ENCODE data around the gene CXCL9.

DNA sequence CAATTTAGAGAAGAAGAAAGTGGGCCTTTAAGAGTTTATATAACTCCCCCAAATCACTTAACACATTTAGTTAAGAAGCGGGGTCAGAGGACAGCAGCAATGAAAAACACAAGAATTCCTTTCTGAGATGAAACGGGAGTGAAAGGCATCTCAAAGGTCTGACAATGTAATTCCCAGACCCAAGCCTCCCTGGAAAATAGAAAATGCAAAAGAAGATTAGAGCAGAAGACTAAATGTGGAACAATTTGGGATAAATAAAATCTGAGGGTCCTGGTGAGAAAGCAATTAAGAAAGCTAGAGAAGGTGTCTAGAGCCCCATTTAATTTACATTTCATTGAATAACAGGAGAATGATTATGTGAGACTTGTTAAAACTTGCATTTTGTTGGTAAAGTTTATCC is 48.1 kb upstream of the CXCL9 start:
- TF ChIP-seq, protein P1, sequence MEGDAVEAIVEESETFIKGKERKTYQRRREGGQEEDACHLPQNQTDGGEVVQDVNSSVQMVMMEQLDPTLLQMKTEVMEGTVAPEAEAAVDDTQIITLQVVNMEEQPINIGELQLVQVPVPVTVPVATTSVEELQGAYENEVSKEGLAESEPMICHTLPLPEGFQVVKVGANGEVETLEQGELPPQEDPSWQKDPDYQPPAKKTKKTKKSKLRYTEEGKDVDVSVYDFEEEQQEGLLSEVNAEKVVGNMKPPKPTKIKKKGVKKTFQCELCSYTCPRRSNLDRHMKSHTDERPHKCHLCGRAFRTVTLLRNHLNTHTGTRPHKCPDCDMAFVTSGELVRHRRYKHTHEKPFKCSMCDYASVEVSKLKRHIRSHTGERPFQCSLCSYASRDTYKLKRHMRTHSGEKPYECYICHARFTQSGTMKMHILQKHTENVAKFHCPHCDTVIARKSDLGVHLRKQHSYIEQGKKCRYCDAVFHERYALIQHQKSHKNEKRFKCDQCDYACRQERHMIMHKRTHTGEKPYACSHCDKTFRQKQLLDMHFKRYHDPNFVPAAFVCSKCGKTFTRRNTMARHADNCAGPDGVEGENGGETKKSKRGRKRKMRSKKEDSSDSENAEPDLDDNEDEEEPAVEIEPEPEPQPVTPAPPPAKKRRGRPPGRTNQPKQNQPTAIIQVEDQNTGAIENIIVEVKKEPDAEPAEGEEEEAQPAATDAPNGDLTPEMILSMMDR (IDR thresholded peaks at IDR 0.05; ENCODE audit: low read length): no peak
- TF ChIP-seq EZH2 (optimal IDR thresholded peaks at IDR 0.05; ENCODE audit: low read depth, low read length) (no peak), EZH2phosphoT487 (IDR thresholded peaks at IDR 0.05; ENCODE audit: low read length) (no peak)

Data from MM.1S (cell line).